NCI-H2081 treated with DMSO at 0.1 percent for 48 hours (cell line): Measurements from ENCODE around the gene TTC7B.
A peak's percentile ranks its signal among the peaks of the same experiment; 100 is the strongest.

Source experiments
- DNase-seq: peaks from one replicate; lab custom pipeline; 2025; lab: John Stamatoyannopoulos, UW

The TTC7B gene

GRCh38 chr14:90488256-90488655 is 328.0 kb downstream of the TTC7B start:
- DNase-seq: no peak

DNA sequence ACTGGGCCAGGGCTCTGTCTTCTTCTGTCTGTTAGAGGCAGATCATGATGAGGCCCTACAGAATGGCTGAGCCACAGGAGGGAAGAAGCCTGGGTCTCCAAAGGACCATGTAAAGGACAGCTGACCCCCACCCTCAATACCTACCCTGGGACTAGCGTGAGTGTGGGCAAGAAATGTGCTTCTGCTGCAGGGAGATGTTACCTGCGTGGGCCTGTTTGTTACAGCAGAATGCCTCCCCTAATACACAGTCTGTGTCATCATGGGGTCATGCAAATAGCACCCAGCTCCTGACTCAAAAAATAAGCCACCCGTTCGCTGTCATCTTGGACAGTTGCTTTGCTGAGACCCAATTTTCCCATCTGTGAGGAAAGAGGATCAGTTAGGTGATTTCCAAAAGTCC is 328.8 kb downstream of the TTC7B start:
- no peak for DNase-seq

DNA sequence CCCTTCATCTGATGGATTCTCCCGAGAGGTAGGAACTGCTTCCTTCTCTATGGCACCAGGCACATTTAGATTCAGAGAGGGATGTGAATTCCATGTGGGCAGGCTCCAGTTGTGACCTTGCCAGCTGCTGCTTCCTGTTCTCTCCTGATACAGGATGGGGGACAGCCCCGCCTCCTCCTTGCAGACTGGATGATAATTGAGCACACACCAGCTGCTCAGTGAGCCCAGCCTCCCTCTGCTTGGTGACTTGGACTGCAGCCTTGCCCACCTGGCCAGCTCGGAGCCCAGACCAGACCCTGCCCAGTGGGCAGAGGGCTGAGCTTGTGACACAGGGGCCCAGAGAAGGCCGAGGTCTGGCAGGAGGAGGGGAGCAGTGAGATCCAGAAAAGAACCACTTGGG is 329.2 kb downstream of the TTC7B start:
- DNase-seq: peak; percentile 80

- no peak for DNase-seq
Measured at GRCh38 chr14:90484291-90484690, 331.9 kb downstream of the TTC7B start.

DNA sequence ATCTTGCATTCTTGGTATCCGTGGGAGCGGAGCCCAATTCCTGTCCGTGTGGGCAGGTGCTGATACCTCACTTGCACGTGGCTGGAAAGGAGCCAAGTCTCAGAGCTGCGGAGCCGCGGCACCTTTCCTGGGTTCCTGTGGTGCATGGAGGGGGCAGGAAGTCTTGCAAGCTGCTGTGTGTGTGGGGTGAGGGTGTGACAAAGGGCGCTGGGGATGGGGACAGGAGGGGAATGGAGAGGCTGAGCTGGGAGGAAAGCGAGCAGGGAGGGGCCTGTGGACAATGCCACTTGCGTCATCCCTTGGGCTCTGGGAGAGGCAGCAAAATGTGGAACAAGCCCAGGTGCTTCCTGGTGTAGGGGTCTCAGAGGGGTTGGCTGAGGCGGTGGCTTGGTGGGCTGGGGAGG is 332.7 kb downstream of the TTC7B start:
- DNase-seq: no peak

DNA sequence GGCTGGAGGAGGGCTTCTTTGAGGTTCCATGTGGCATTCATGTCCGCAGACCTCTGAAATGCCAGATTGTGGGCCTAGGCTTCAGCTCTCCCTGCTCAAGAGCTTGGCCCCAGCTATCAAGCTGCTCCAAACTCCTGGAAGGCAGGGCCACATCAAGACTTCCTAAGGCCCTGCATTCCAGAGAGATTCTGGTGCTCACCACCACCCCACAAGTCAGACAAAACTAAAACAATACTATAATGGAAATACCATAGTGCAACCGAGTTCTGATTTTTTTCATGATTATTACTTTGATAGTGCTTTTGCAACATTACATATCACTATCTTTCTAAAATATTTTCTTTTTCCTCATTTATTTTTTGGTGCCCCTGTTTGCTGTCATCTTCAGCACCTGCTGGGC is 333.1 kb downstream of the TTC7B start:
- no peak for DNase-seq

DNA sequence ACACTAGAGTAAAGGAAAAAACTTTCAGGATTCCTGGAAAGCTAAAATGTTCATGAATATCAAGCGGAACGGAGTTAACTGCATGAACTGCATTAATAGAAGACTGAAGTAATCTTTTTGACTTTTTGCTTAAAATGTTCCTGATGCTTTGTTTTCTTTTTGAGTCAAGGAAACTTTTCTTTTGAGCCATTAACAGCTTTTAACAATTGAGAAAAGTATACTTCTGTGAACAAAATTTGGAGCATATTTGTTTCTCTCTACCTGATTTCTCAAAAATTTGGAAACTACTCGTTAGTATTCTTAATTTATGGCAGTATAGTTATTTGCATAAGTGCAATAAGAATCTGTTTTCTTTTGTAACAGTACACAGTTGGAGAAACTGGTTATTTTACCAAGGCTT is 340.9 kb downstream of the TTC7B start:
- DNase-seq: no peak
